ENCODE results near the gene PRDX6. TPM values are rescaled to one million over a fixed set of nuclear protein-coding genes. Genes with fewer than 3 reads are reported as not detected.
"Not testable (repeated sequence)": the region's sequence is repeated elsewhere in the genome, so short reads cannot be mapped to it uniquely, and the experiment has no call there.

Gene PRDX6
- total and polyA plus RNA-seq, 4 experiments from 2014 or later: 69.9 to 112 (median 81.6) TPM

DNA sequence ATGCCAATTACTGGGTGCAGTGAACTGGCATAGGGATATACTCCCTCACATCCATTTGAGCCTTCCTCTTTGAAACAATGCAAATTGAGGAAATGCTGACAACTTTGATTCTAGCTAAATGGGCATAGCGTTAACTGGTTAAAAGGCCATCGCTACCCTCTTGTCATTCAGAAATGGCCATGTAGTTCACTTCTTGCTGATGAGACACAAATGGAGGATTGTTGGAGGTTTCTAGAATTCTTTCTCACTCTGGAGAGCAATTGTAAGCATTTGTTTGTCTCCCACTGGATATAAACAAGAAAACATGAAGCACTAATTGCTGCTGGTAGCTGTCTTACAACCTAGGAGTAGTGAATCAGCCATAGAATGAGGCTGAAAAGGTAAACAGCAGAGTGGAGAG, 14.4 kb downstream of the PRDX6 start:
- Histone ChIP-seq H3K36me3 (ENCODE audit: insufficient read depth, low read length) (peaks cover 19% of the 10 kb centered on the region), H3K4me1 (ENCODE audit: insufficient read depth, low read length) (no peaks in the 10 kb centered on the region), H3K27ac (ENCODE audit: low read depth, low read length) (no peak overlapping the region), H3K4me3 (ENCODE audit: low read length in 2 of 2) (no peak overlapping the region), H3K27me3 (ENCODE audit: insufficient read depth, low read length) (no peaks in the 10 kb centered on the region), H3K9me3 (ENCODE audit: control insufficient read depth in 1 of 2, low read length in 2 of 2) (no peaks in the 10 kb centered on the region)
- no peak for DNase-seq
- POLR2A ChIA-PET (ENCODE audit: partially characterized antibody): no interaction called here
- intact Hi-C loops (cut with micrococcal nuclease): no loop called here
- Mint-ChIP-seq H3K27me3 (no peaks in the 10 kb centered on the region), H3K36me3 (peaks cover 38 to 40% of the 10 kb centered on the region in 2 donors), H3K9me3 (no peaks in the 10 kb centered on the region), H3K4me3 (no peak overlapping the region), H3K4me1 (no peaks in the 10 kb centered on the region), H3K27ac (no peak overlapping the region)
- CTCF ChIA-PET (ENCODE audit: partially characterized antibody): no interaction called here

GRCh38 chr1:173493125-173493524, 16.0 kb downstream of the PRDX6 start:
- H3K9me3 Mint-ChIP-seq; H3K27ac ChIP-seq (ENCODE audit: low read depth, low read length); H3K4me3 Mint-ChIP-seq; POLR2A ChIA-PET (ENCODE audit: partially characterized antibody); H3K27me3 Mint-ChIP-seq; H3K36me3 ChIP-seq (ENCODE audit: insufficient read depth, low read length); H3K9me3 ChIP-seq (ENCODE audit: control insufficient read depth in 1 of 2, low read length in 2 of 2); H3K4me3 ChIP-seq (ENCODE audit: low read length in 2 of 2); H3K4me1 ChIP-seq (ENCODE audit: insufficient read depth, low read length); intact Hi-C loops (cut with micrococcal nuclease); H3K4me1 Mint-ChIP-seq; DNase-seq; H3K27me3 ChIP-seq (ENCODE audit: insufficient read depth, low read length); CTCF ChIA-PET (ENCODE audit: partially characterized antibody): not testable (repeated sequence)
- peaks cover 22 to 29% of the 10 kb centered on the region in 2 donors for H3K36me3 Mint-ChIP-seq
- H3K27ac Mint-ChIP-seq: peak overlapping the region in 1 of 7 donors; percentile 71

DNA sequence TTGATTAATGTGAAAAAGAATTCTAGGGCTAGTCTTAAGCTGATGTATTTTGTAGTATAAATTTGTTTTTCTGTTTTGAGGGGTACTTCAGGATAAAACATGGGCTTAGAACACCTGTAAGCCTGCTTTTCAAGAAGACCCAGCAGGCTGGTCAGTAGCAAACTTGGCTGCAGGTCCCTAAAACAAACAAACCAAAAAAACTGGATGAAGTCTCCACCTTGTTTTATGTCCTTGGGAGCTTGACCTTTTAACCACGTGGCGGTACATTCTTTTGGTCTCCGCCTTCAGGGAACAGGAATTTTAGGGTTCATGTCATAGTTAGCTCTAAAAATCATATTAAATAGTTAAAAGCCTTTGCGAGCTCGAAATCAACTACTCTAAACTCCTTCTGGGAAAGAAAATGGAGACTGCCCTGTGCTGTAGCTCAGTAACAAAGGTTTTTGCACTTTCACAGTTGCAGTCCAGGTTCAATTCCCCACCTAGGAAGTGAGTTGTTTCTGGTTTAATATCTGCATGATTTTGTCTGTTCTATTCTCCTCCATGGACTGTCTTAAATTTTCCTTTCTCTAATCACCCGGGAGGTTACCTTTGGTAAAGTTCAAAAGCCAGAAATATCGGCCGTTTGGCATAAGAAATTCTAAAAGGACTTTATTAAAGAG, 18.6 kb downstream of the PRDX6 start:
- Histone ChIP-seq H3K9me3 (ENCODE audit: control insufficient read depth in 1 of 2, low read length in 2 of 2) (no peaks in the 10 kb centered on the region), H3K27ac (ENCODE audit: low read depth, low read length) (no peak overlapping the region), H3K4me1 (ENCODE audit: insufficient read depth, low read length) (no peaks in the 10 kb centered on the region), H3K27me3 (ENCODE audit: insufficient read depth, low read length) (no peaks in the 10 kb centered on the region), H3K4me3 (ENCODE audit: low read length in 2 of 2) (no peak overlapping the region), H3K36me3 (ENCODE audit: insufficient read depth, low read length) (no peaks in the 10 kb centered on the region)
- no peaks in the 10 kb centered on the region for H3K27me3 Mint-ChIP-seq
- intact Hi-C loops (cut with micrococcal nuclease): no loop called here
- no peak overlapping the region for H3K27ac Mint-ChIP-seq
- no peak for DNase-seq
- peaks cover 0 to 4% (median 0%) of the 10 kb centered on the region in 8 donors for H3K9me3 Mint-ChIP-seq
- ChIA-PET CTCF (ENCODE audit: partially characterized antibody) (interaction anchor here (1.6 kb wide), 1 partner anchor 19 kb away, joined by 3 read pairs; the partner anchor contains the start of gene PRDX6), POLR2A (ENCODE audit: partially characterized antibody) (no interaction called here)
- H3K4me1 Mint-ChIP-seq: no peaks in the 10 kb centered on the region
- peaks cover 0 to 10% of the 10 kb centered on the region in 2 donors for H3K36me3 Mint-ChIP-seq
- no peak overlapping the region for H3K4me3 Mint-ChIP-seq

DNA sequence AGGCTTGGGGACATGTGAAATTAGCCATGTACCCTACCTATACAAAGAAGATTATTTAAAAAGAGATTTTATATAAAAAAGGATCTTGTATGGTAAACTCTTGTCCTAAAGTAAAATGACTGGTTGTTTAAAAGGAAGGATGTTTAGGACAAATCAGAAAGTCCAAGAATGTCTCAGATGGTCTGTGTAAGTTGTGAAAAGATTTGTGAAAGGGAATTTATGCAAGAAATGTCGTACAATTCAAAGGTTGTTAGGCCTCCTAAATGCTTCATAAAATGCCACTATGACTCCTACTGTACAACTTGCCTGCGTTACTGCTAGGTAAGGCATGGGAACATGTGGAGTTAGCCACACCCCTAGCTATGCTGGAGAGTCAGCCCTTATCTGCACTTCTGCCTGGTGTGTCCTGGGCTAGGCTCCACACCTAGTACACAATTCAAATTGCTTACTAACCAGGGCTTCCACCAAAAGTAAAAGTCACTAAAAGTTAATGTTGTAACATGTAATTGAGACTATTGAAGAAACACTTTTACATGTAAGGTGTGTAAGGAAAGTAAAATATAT, 19.7 kb downstream of the PRDX6 start:
- no peak overlapping the region for H3K4me3 ChIP-seq (ENCODE audit: low read length in 2 of 2)
- H3K27me3 Mint-ChIP-seq: no peaks in the 10 kb centered on the region
- no peaks in the 10 kb centered on the region for H3K4me1 ChIP-seq (ENCODE audit: insufficient read depth, low read length)
- H3K36me3 Mint-ChIP-seq: peaks cover 0 to 10% of the 10 kb centered on the region in 2 donors
- POLR2A ChIA-PET (ENCODE audit: partially characterized antibody): no interaction called here
- H3K9me3 Mint-ChIP-seq: peaks cover 0 to 4% (median 0%) of the 10 kb centered on the region in 8 donors
- DNase-seq: no peak
- H3K36me3 ChIP-seq (ENCODE audit: insufficient read depth, low read length): no peaks in the 10 kb centered on the region
- no peaks in the 10 kb centered on the region for H3K4me1 Mint-ChIP-seq
- intact Hi-C loops (cut with micrococcal nuclease): no loop called here
- no peak overlapping the region for H3K27ac Mint-ChIP-seq
- no peaks in the 10 kb centered on the region for H3K27me3 ChIP-seq (ENCODE audit: insufficient read depth, low read length)
- no peak overlapping the region for H3K27ac ChIP-seq (ENCODE audit: low read depth, low read length)
- no peaks in the 10 kb centered on the region for H3K9me3 ChIP-seq (ENCODE audit: control insufficient read depth in 1 of 2, low read length in 2 of 2)
- CTCF ChIA-PET (ENCODE audit: partially characterized antibody): no interaction called here
- H3K4me3 Mint-ChIP-seq: no peak overlapping the region

- no peak for DNase-seq
- Histone ChIP-seq H3K27me3 (ENCODE audit: insufficient read depth, low read length) (no peaks in the 10 kb centered on the region), H3K4me3 (ENCODE audit: low read length in 2 of 2) (no peak overlapping the region), H3K36me3 (ENCODE audit: insufficient read depth, low read length) (no peaks in the 10 kb centered on the region), H3K9me3 (ENCODE audit: control insufficient read depth in 1 of 2, low read length in 2 of 2) (no peaks in the 10 kb centered on the region), H3K4me1 (ENCODE audit: insufficient read depth, low read length) (no peaks in the 10 kb centered on the region), H3K27ac (ENCODE audit: low read depth, low read length) (no peak overlapping the region)
- Mint-ChIP-seq H3K36me3 (peaks cover 0 to 2% of the 10 kb centered on the region in 2 donors), H3K4me3 (no peak overlapping the region), H3K27me3 (no peaks in the 10 kb centered on the region), H3K9me3 (peaks cover 0 to 8% (median 0%) of the 10 kb centered on the region in 8 donors), H3K4me1 (no peaks in the 10 kb centered on the region), H3K27ac (no peak overlapping the region)
- ChIA-PET CTCF (ENCODE audit: partially characterized antibody) (no interaction called here), POLR2A (ENCODE audit: partially characterized antibody) (no interaction called here)
- intact Hi-C loops (cut with micrococcal nuclease): no loop called here
Observed at GRCh38 chr1:173499729-173500128, 22.6 kb downstream of the PRDX6 start.

GRCh38 chr1:173502104-173502503, 25.0 kb downstream of the PRDX6 start:
- H3K9me3 ChIP-seq (ENCODE audit: control insufficient read depth in 1 of 2, low read length in 2 of 2): no peaks in the 10 kb centered on the region
- CTCF ChIA-PET (ENCODE audit: partially characterized antibody): no interaction called here
- H3K27me3 ChIP-seq (ENCODE audit: insufficient read depth, low read length): no peaks in the 10 kb centered on the region
- H3K27me3 Mint-ChIP-seq: no peaks in the 10 kb centered on the region
- no peak overlapping the region for H3K27ac ChIP-seq (ENCODE audit: low read depth, low read length)
- POLR2A ChIA-PET (ENCODE audit: partially characterized antibody): no interaction called here
- H3K4me3 ChIP-seq (ENCODE audit: low read length in 2 of 2): no peak overlapping the region
- DNase-seq: no peak
- H3K4me1 ChIP-seq (ENCODE audit: insufficient read depth, low read length): no peaks in the 10 kb centered on the region
- peaks cover 0 to 2% of the 10 kb centered on the region in 2 donors for H3K36me3 Mint-ChIP-seq
- no peak overlapping the region for H3K27ac Mint-ChIP-seq
- intact Hi-C loops (cut with micrococcal nuclease): no loop called here
- H3K4me1 Mint-ChIP-seq: no peaks in the 10 kb centered on the region
- no peaks in the 10 kb centered on the region for H3K36me3 ChIP-seq (ENCODE audit: insufficient read depth, low read length)
- no peak overlapping the region for H3K4me3 Mint-ChIP-seq
- peaks cover 0 to 4% (median 0%) of the 10 kb centered on the region in 8 donors for H3K9me3 Mint-ChIP-seq

GRCh38 chr1:173503391-173503790, 26.3 kb downstream of the PRDX6 start:
- peaks cover 0 to 4% (median 0%) of the 10 kb centered on the region in 8 donors for H3K9me3 Mint-ChIP-seq
- no peak overlapping the region for H3K4me3 Mint-ChIP-seq
- peaks cover 0 to 2% of the 10 kb centered on the region in 2 donors for H3K36me3 Mint-ChIP-seq
- no peak for DNase-seq
- Histone ChIP-seq H3K4me1 (ENCODE audit: insufficient read depth, low read length) (no peaks in the 10 kb centered on the region), H3K9me3 (ENCODE audit: control insufficient read depth in 1 of 2, low read length in 2 of 2) (no peaks in the 10 kb centered on the region), H3K27me3 (ENCODE audit: insufficient read depth, low read length) (no peaks in the 10 kb centered on the region), H3K4me3 (ENCODE audit: low read length in 2 of 2) (no peak overlapping the region), H3K36me3 (ENCODE audit: insufficient read depth, low read length) (no peaks in the 10 kb centered on the region), H3K27ac (ENCODE audit: low read depth, low read length) (no peak overlapping the region)
- intact Hi-C loops (cut with micrococcal nuclease): no loop called here
- no peak overlapping the region for H3K27ac Mint-ChIP-seq
- H3K27me3 Mint-ChIP-seq: no peaks in the 10 kb centered on the region
- H3K4me1 Mint-ChIP-seq: no peaks in the 10 kb centered on the region
- ChIA-PET POLR2A (ENCODE audit: partially characterized antibody) (no interaction called here), CTCF (ENCODE audit: partially characterized antibody) (no interaction called here)
